Coronary artery (tissue), 2 donors: ENCODE data around the gene CAPZB.

ENCODE experiments used
- DNase-seq: peaks from one replicate; pipeline ENCODE4 v3.0.0-alpha.2; 2017; ENCODE audit warnings: low spot score
- H3K27ac ChIP-seq, 2 donors: fragments of 200-600 bp; sonication (generic); one replicate each; pipeline ENCODE4 v1.5.1; 2016 to 2019
- H3K4me3 ChIP-seq: fragments of 200-600 bp; sonication (generic); 2 replicates; pipeline ENCODE4 v1.5.1; 2016; ENCODE audit warnings: mild to moderate bottlenecking, moderate library complexity
- TF ChIP-seq, protein P1 (sequence below): fragments of 200-600 bp; sonication (generic); IDR thresholded peaks from one replicate; pipeline ENCODE4 v1.5.1; 2019; ENCODE audit warnings: antibody characterized with exemption

CAPZB gene

DNA sequence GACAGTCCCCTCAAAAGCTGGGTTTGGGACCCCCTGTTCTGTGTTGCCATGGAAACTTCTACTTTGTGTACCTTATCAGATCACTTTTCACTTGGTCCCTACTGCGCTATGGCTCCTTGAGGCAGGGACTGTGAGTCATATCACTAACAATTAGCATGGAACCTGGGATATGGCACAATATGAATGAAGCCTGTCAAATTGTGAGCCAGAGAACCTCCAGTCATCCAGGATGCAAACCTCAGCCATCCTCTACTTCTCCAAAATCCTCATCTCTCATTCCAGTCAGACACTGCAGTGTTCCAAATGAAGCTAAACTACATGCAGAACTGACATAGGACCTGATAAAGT is 11.2 kb upstream of the CAPZB start:
- TF ChIP-seq, protein P1, sequence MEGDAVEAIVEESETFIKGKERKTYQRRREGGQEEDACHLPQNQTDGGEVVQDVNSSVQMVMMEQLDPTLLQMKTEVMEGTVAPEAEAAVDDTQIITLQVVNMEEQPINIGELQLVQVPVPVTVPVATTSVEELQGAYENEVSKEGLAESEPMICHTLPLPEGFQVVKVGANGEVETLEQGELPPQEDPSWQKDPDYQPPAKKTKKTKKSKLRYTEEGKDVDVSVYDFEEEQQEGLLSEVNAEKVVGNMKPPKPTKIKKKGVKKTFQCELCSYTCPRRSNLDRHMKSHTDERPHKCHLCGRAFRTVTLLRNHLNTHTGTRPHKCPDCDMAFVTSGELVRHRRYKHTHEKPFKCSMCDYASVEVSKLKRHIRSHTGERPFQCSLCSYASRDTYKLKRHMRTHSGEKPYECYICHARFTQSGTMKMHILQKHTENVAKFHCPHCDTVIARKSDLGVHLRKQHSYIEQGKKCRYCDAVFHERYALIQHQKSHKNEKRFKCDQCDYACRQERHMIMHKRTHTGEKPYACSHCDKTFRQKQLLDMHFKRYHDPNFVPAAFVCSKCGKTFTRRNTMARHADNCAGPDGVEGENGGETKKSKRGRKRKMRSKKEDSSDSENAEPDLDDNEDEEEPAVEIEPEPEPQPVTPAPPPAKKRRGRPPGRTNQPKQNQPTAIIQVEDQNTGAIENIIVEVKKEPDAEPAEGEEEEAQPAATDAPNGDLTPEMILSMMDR = no peak
- H3K4me3 ChIP-seq = no peak overlapping the region
- no peak overlapping the region for H3K27ac ChIP-seq
- no peak for DNase-seq

DNA sequence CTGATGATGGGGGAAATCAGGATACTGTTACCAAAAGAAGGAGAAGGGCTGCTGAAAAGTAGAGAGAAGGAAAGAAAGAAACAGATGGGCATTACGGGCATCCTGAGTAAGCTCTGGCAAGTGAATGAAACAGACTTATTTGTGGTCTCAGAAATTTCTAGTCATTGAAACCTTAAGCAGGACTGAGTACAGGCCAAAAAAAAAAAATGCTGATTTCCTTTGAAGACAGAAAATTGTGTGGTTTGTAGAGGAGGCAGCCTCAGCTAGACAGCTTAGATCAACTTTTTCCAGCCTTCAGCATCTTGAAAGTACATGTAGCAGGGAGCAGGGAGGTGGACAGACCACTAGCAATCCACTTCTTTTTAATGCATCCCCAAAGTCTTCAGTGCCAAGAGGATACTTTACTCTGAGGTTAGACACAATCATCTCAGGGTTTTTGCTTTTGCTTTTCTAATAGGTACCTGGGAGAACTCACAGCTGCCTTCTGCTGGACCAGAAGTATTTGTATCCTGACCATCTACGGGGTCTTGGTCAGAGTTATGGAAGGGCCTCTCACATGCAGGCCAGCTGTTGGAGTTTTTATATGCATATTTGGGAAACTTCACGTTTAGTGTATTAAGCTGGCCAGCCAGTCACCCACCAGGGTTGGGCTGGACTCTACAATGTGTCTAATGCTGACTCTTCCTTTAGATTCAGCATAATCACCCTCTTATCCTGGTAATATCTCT is 10.6 kb upstream of the CAPZB start:
- TF ChIP-seq, protein P1 = no peak
- Histone ChIP-seq H3K27ac (no peak overlapping the region), H3K4me3 (no peak overlapping the region)
- no peak for DNase-seq

GRCh38 chr1:19495000-19495656 is 9.8 kb upstream of the CAPZB start:
- Histone ChIP-seq H3K4me3 (no peak overlapping the region), H3K27ac (peak overlapping the region in 1 of 2 donors; percentile 52)
- TF ChIP-seq, protein P1 = no peak
- no peak for DNase-seq

DNA sequence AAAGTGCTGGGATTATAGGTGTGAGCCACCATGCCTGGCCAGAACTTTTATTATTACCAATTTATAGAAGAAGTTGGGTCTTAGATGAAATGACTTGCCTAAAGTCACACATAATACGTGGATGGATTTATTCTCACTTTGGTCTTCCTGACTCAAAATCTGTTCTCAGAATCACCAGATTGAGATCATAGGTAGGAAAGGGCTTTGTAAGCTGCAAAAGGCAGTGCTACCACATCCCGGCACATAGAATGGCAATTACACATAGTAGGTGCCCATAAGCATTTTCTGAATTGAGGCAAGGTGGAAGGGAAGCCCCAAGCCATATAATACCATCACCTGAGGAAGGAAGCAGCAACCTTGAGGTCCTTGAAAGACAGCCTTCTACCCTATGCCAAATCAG is 8.2 kb upstream of the CAPZB start:
- Histone ChIP-seq H3K4me3 (no peak overlapping the region), H3K27ac (no peak overlapping the region)
- no peak for DNase-seq
- TF ChIP-seq, protein P1 = no peak

- DNase-seq = no peak
- no peak overlapping the region for H3K27ac ChIP-seq
- H3K4me3 ChIP-seq = no peak overlapping the region
- TF ChIP-seq, protein P1 = no peak
These were observed 4.7 kb upstream of the CAPZB start for GRCh38 chr1:19489996-19490395.

DNA sequence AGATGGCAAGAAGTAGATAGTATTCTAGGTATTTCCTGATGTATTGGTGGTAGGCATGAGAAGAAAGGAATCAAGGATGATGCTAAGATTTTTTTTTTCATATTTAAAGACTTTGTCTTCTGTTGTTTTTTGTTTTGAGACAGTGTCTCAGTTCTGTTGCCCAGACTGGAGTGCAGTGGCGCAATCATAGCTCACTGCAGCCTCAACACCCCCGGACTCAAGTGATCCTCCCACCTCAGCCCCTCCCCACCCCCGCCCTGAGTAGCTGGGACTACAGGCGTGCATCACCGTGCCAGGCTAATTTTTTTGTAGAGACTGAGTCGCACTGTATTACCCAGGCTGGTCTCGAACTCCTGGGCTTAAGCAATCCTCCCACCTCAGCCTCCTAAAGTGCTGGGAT is 2.8 kb upstream of the CAPZB start:
- no peak for DNase-seq
- TF ChIP-seq, protein P1 = no peak
- H3K27ac ChIP-seq = peak overlapping the region in 1 of 2 donors; percentile 48
- no peak overlapping the region for H3K4me3 ChIP-seq
